PC-9 (cell line): ENCODE measurements around the gene WNT8A. TPM values are rescaled to one million over a fixed set of nuclear protein-coding genes. Genes with fewer than 3 reads are reported as not detected.

Source experiments
- BruUV-seq: library from RNA; stranded (reverse); fragments of 400-500 nt; replicated peaks from 2 replicates; lab custom pipeline; 2021; lab: Mats Ljungman, UMichigan
- CTCF ChIA-PET: fragments of 300-600 bp; sonication (Branson Sonifier 250); formaldehyde crosslinking; loops from one replicate; lab custom pipeline; 2022; ENCODE audit warnings: antibody characterized with exemption; lab: Charles Lee
- POLR2A ChIA-PET: fragments of 300-600 bp; sonication (Branson Sonifier 250); formaldehyde crosslinking; loops from one replicate; lab custom pipeline; 2022; ENCODE audit warnings: antibody characterized with exemption; ENCODE audit not compliant: unreplicated experiment; lab: Charles Lee
- DNase-seq, 2 experiments: peaks; one replicate each; pipeline versions ENCODE4 v3.0.0 to v3.0.0-alpha.2; 2015 to 2022; ENCODE audit warnings: mixed read lengths in 1 of 2
- H2AFZ ChIP-seq: fragments of 200-600 bp; sonication (generic); 2 replicates; pipeline ENCODE4 v1.8.1; 2017; ENCODE audit warnings: antibody characterized with exemption
- H3F3A ChIP-seq: fragments of 200-600 bp; sonication (generic); 2 replicates; pipeline ENCODE4 v1.8.1; 2017; ENCODE audit warnings: antibody characterized with exemption, mild to moderate bottlenecking, low read depth; ENCODE audit not compliant: insufficient read depth
- H3K27ac ChIP-seq: fragments of 200-600 bp; sonication (generic); 2 replicates; pipeline ENCODE4 v1.6.1; 2016; ENCODE audit warnings: mixed run types
- H3K27me3 ChIP-seq: fragments of 200-600 bp; sonication (generic); 2 replicates; pipeline ENCODE4 v1.6.1; 2016; ENCODE audit warnings: low read depth, mixed run types; ENCODE audit not compliant: insufficient read depth
- H3K36me3 ChIP-seq: fragments of 200-600 bp; sonication (generic); 2 replicates; pipeline ENCODE4 v1.6.1; 2016; ENCODE audit warnings: low read depth, mixed run types
- H3K4me1 ChIP-seq: fragments of 200-600 bp; sonication (generic); replicated peaks from 2 replicates; pipeline ENCODE4 v1.6.1; 2016; ENCODE audit warnings: mixed run types; ENCODE audit not compliant: insufficient read depth
- H3K4me2 ChIP-seq: fragments of 200-600 bp; sonication (generic); 2 replicates; pipeline ENCODE4 v1.6.1; 2017; ENCODE audit warnings: mixed run types
- H3K4me3 ChIP-seq: fragments of 200-600 bp; sonication (generic); 2 replicates; pipeline ENCODE4 v1.6.1; 2016; ENCODE audit warnings: mixed run types
- H3K79me2 ChIP-seq: fragments of 200-600 bp; sonication (generic); 2 replicates; pipeline ENCODE4 v1.6.1; 2017; ENCODE audit warnings: low read depth, mixed run types
- H3K9me2 ChIP-seq: fragments of 200-600 bp; sonication (generic); 2 replicates; pipeline ENCODE4 v1.8.1; 2017; ENCODE audit warnings: mild to moderate bottlenecking; ENCODE audit not compliant: insufficient read depth
- H3K9me3 ChIP-seq: fragments of 200-600 bp; sonication (generic); 2 replicates; pipeline ENCODE4 v1.8.1; 2016; ENCODE audit warnings: low read depth; ENCODE audit not compliant: insufficient read depth
- H4K20me1 ChIP-seq: fragments of 200-600 bp; sonication (generic); 2 replicates; pipeline ENCODE4 v1.8.1; 2017; ENCODE audit not compliant: insufficient read depth
- CTCF ChIP-seq: fragments of 200-600 bp; sonication (generic); conservative IDR thresholded peaks from 2 replicates; pipeline ENCODE4 v1.6.1; 2017; ENCODE audit warnings: mixed run types, antibody characterized with exemption, mild to moderate bottlenecking, moderate library complexity
- EZH2 ChIP-seq: fragments of 200-600 bp; sonication (generic); IDR thresholded peaks from 2 replicates; pipeline ENCODE4 v1.8.0; 2017; ENCODE audit warnings: antibody characterized with exemption, low read depth
- intact Hi-C: fragments of 100-400 bp; cut with micrococcal nuclease; formaldehyde crosslinking; loops from one replicate; pipeline ENCODE4 v1.10.0; 2022; ENCODE audit not compliant: unreplicated experiment
- total RNA-seq: library from RNA; stranded (reverse); gene quantifications from 2 replicates; pipeline ENCODE4 v1.2.3, GENCODE V29; 2021

Gene WNT8A
- total RNA-seq, 1 experiment from 2014 or later, result not detected

- Histone ChIP-seq H3K4me2 (no peak overlapping the region), H4K20me1 (no peaks in the 10 kb centered on the region), H3F3A (no peaks in the 10 kb centered on the region), H3K36me3 (no peaks in the 10 kb centered on the region), H3K4me1 (no peaks in the 10 kb centered on the region), H3K9me2 (no peaks in the 10 kb centered on the region), H2AFZ (no peak overlapping the region), H3K27me3 (no peaks in the 10 kb centered on the region), H3K4me3 (no peak overlapping the region), H3K9me3 (no peaks in the 10 kb centered on the region), H3K79me2 (no peaks in the 10 kb centered on the region), H3K27ac (no peak overlapping the region)
- ChIA-PET CTCF (no interaction called here), POLR2A (no interaction called here)
- no peak for DNase-seq
- TF ChIP-seq EZH2 (no peak), CTCF (no peak)
- intact Hi-C loops, result no loop called here
- no TSS peak for BruUV-seq
Observed at GRCh38 chr5:138111181-138111580, 27.3 kb downstream of the WNT8A start.

DNA sequence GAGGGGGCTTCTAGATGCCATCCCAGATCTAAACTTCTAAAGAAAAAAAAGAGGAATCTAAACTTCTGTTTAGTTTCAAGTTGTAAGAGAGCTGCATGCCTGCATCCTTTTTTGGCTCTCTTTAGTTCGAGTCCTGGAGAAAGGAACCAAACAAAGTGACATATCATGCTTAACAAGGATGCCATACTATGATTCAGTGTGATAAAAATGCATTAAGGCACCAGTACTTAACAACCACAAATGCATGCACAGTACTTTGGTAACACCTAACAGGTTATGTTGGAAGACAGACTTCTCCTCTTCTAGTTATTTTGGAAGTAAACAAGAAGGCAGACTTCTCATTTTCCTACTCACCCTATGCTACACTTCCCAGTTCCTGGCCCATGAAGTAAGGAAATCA, 28.1 kb downstream of the WNT8A start:
- no peak overlapping the region for H2AFZ ChIP-seq
- H3K4me2 ChIP-seq, result no peak overlapping the region
- no peaks in the 10 kb centered on the region for H3K36me3 ChIP-seq
- DNase-seq, result peak in 1 of 2 experiments; percentile 65
- no peaks in the 10 kb centered on the region for H3F3A ChIP-seq
- H3K4me3 ChIP-seq, result no peak overlapping the region
- intact Hi-C loops, result no loop called here
- no peak for TF ChIP-seq EZH2
- no peak for TF ChIP-seq CTCF
- no TSS peak for BruUV-seq
- H3K79me2 ChIP-seq, result no peaks in the 10 kb centered on the region
- H3K9me2 ChIP-seq, result no peaks in the 10 kb centered on the region
- CTCF ChIA-PET, result interaction anchor here (0.6 kb wide), 1 partner anchor 195 kb away, joined by 4 read pairs; no protein-coding TSS in a partner anchor
- no peaks in the 10 kb centered on the region for H3K27me3 ChIP-seq
- no peaks in the 10 kb centered on the region for H3K4me1 ChIP-seq
- H3K9me3 ChIP-seq, result no peaks in the 10 kb centered on the region
- POLR2A ChIA-PET, result no interaction called here
- no peaks in the 10 kb centered on the region for H4K20me1 ChIP-seq
- H3K27ac ChIP-seq, result no peak overlapping the region

DNA sequence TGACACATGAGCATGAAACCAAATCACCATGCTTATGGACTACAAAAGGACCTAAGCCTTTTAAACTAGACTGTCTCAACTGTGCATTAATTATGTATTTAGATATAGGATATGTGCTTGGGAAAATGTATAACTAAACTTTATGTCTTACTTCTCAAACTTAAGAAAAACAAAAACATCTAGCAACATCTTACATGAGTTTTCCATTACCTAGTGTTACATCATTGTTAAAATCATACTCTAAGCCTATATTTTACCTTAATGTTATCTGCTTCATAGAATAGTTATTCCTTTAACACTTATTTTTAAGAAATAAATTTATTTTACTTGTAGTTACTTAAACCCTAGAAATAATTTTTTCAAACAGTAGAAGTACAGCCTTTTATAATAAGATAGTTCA, 31.4 kb downstream of the WNT8A start:
- Histone ChIP-seq H3K79me2 (no peaks in the 10 kb centered on the region), H3K36me3 (no peaks in the 10 kb centered on the region), H3K27me3 (no peaks in the 10 kb centered on the region), H4K20me1 (no peaks in the 10 kb centered on the region), H3K9me3 (no peaks in the 10 kb centered on the region), H3K4me1 (no peaks in the 10 kb centered on the region), H2AFZ (no peak overlapping the region), H3K9me2 (no peaks in the 10 kb centered on the region), H3K27ac (no peak overlapping the region), H3F3A (no peaks in the 10 kb centered on the region), H3K4me2 (no peak overlapping the region), H3K4me3 (no peak overlapping the region)
- intact Hi-C loops, result no loop called here
- ChIA-PET POLR2A (no interaction called here), CTCF (no interaction called here)
- no peak for DNase-seq
- no peak for TF ChIP-seq CTCF
- no peak for TF ChIP-seq EZH2
- BruUV-seq, result no TSS peak
